Measurements from ENCODE around the gene ROPN1L. TPM values are rescaled to one million over a fixed set of nuclear protein-coding genes. Genes with fewer than 3 reads are reported as not detected.

The ROPN1L gene
- total RNA-seq, 2 donors from 2014 or later: 1.3 to 4.3 TPM

GRCh38 chr5:10447041-10447440 is 5.4 kb downstream of the ROPN1L start:
- ATAC-seq (no peak), DNase-seq (no peak)
- H3K27ac ChIP-seq: no peak overlapping the region
- no peaks in the 10 kb centered on the region for H3K9me3 ChIP-seq
- peaks cover 8% of the 10 kb centered on the region for H3K4me1 ChIP-seq
- H3K4me3 ChIP-seq: no peak overlapping the region
- 76 to 77% methylated on average over 4 of the region's 4 CpGs for WGBS, 2 donors
- intact Hi-C loops (cut with DNase I): no loop called here
- TF ChIP-seq POLR2A (IDR thresholded peaks at IDR 0.05) (no peak), CTCF (IDR thresholded peaks at IDR 0.05) (no peak)
- no peaks in the 10 kb centered on the region for H3K27me3 ChIP-seq
- no peaks in the 10 kb centered on the region for H3K36me3 ChIP-seq (replicated peaks in 1 of 2; ENCODE audit: insufficient read depth in 1 of 2, low read depth in 2 of 2)

GRCh38 chr5:10448754-10449360 is 7.2 kb downstream of the ROPN1L start:
- intact Hi-C loops (cut with DNase I): no loop called here
- TF ChIP-seq POLR2A (IDR thresholded peaks at IDR 0.05) (no peak), CTCF (IDR thresholded peaks at IDR 0.05) (no peak)
- H3K4me1 ChIP-seq: peaks cover 8% of the 10 kb centered on the region
- 85 to 90% methylated on average over 11 of the region's 11 CpGs for WGBS, 2 donors
- ATAC-seq (no peak), DNase-seq (no peak)
- H3K4me3 ChIP-seq: no peak overlapping the region
- no peaks in the 10 kb centered on the region for H3K36me3 ChIP-seq (replicated peaks in 1 of 2; ENCODE audit: insufficient read depth in 1 of 2, low read depth in 2 of 2)
- no peaks in the 10 kb centered on the region for H3K27me3 ChIP-seq
- H3K9me3 ChIP-seq: no peaks in the 10 kb centered on the region
- no peak overlapping the region for H3K27ac ChIP-seq

DNA sequence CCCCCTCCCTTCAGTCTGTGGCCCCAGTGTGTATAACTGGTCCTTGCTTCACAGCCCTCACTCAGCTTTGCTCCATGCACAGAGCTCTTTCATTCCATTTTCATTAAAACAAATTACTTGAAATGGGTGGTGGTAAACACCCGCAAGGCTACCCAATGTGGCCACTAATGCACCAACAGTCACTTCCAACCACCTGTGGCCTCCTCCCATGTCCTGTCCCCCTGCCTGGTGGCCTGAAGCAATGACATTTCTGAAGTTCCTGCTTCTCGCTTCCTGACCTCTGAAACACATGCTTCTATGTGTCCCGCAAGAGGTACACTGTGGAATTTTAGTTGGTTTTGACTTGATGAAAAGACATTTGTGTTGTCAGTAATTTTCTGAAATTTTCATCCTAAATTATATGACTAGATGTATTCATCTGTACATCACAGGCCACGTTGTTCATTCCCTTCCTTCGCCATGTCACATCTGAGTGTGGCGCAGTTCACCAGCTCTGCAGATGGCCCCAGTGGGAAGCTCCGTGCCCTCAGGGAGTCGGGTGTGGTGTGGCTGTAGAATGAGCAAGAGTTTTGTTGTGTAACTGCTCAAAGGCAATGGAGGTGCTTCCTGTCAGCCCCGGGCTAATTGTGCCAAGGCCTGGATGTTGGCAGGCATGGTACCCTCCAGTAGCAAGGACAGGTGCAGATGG is 9.6 kb downstream of the ROPN1L start:
- Histone ChIP-seq H3K4me3 (no peak overlapping the region), H3K27me3 (no peaks in the 10 kb centered on the region), H3K9me3 (no peaks in the 10 kb centered on the region), H3K4me1 (peaks cover 8% of the 10 kb centered on the region), H3K27ac (no peak overlapping the region), H3K36me3 (replicated peaks in 1 of 2; ENCODE audit: insufficient read depth in 1 of 2, low read depth in 2 of 2) (no peaks in the 10 kb centered on the region)
- WGBS, 2 donors: 70 to 82% methylated on average over 9 of the region's 9 CpGs
- TF ChIP-seq POLR2A (IDR thresholded peaks at IDR 0.05) (no peak), CTCF (IDR thresholded peaks at IDR 0.05) (no peak)
- intact Hi-C loops (cut with DNase I): no loop called here
- ATAC-seq (no peak), DNase-seq (no peak)

GRCh38 chr5:10452768-10453331 is 11.2 kb downstream of the ROPN1L start:
- Histone ChIP-seq H3K27ac (peak overlapping the region in 2 of 4 donors; percentile 32 to 40), H3K9me3 (no peaks in the 10 kb centered on the region), H3K27me3 (no peaks in the 10 kb centered on the region), H3K4me3 (no peak overlapping the region), H3K36me3 (replicated peaks in 1 of 2; ENCODE audit: insufficient read depth in 1 of 2, low read depth in 2 of 2) (no peaks in the 10 kb centered on the region), H3K4me1 (peaks cover 8% of the 10 kb centered on the region)
- intact Hi-C loops (cut with DNase I): no loop called here
- DNase-seq (no peak), ATAC-seq (peak; percentile 75)
- TF ChIP-seq POLR2A (IDR thresholded peaks at IDR 0.05) (no peak), CTCF (IDR thresholded peaks at IDR 0.05) (peak in 6 of 7 experiments; percentile 36 to 70 (median 64))
- WGBS, 2 donors: 39 to 63% methylated on average over 3 to 10 of the region's 10 CpGs

Measured in body of pancreas (tissue), 4 donors.